SU-DHL-6 (cell line): Measurements from ENCODE around the gene COL27A1.

Experiments
- H2AFZ ChIP-seq: fragments of 200-600 bp; sonication (generic); 2 replicates; pipeline ENCODE4 v1.6.1; 2014; ENCODE audit warnings: low read depth, mild to moderate bottlenecking, moderate library complexity, mixed read lengths, antibody characterized with exemption, low read length; ENCODE audit not compliant: severe bottlenecking
- H3F3A ChIP-seq: fragments of 200-600 bp; shearing (Covaris generic); 2 replicates; pipeline ENCODE4 v1.6.0; 2016; ENCODE audit warnings: antibody characterized with exemption, mild to moderate bottlenecking; ENCODE audit not compliant: insufficient read depth
- H3K27ac ChIP-seq: fragments of 200-600 bp; sonication (generic); 2 replicates; pipeline ENCODE4 v1.5.1; 2016; ENCODE audit warnings: low read depth, mild to moderate bottlenecking, low read length, moderate library complexity, mixed read lengths
- H3K27me3 ChIP-seq: fragments of 200-600 bp; sonication (generic), shearing (Covaris generic); 2 replicates; pipeline ENCODE4 v1.6.0; 2014; ENCODE audit warnings: mild to moderate bottlenecking, low read length
- H3K36me3 ChIP-seq: fragments of 200-600 bp; sonication (generic); 2 replicates; pipeline ENCODE4 v1.6.1; 2014; ENCODE audit warnings: mild to moderate bottlenecking, low read length, mixed read lengths
- H3K4me2 ChIP-seq: fragments of 300-600, 200-600 bp; shearing (Covaris generic), sonication (generic); 2 replicates; pipeline ENCODE4 v1.6.0; 2014; ENCODE audit warnings: low read length, low read depth, mild to moderate bottlenecking; ENCODE audit not compliant: poor library complexity, severe bottlenecking
- H3K4me3 ChIP-seq: fragments of 200-600 bp; sonication (generic); 2 replicates; pipeline ENCODE4 v1.5.1; 2014; ENCODE audit warnings: antibody characterized with exemption, low read length, mild to moderate bottlenecking, mixed read lengths; ENCODE audit not compliant: insufficient read depth, poor library complexity, severe bottlenecking
- H3K79me2 ChIP-seq: fragments of 200-600 bp; sonication (generic); 2 replicates; pipeline ENCODE4 v1.6.1; 2014; ENCODE audit warnings: mild to moderate bottlenecking, low read length, moderate library complexity; ENCODE audit not compliant: insufficient read depth
- H3K9ac ChIP-seq: fragments of 200-600 bp; sonication (generic); 2 replicates; pipeline ENCODE4 v1.7.0; 2014; ENCODE audit warnings: mild to moderate bottlenecking, low read length
- H3K9me2 ChIP-seq: fragments of 200-600 bp; sonication (generic); replicated peaks from 2 replicates; pipeline ENCODE4 v1.6.1; 2014; ENCODE audit warnings: low read length; ENCODE audit not compliant: insufficient read depth
- H3K9me3 ChIP-seq: fragments of 200-600 bp; sonication (generic); 2 replicates; pipeline ENCODE4 v1.6.1; 2014; ENCODE audit warnings: low read length, mixed read lengths; ENCODE audit not compliant: insufficient read depth
- H4K20me1 ChIP-seq: fragments of 200-600 bp; sonication (generic); 2 replicates; pipeline ENCODE4 v1.6.1; 2014; ENCODE audit warnings: low read depth, mild to moderate bottlenecking, antibody characterized with exemption, low read length, moderate library complexity, mixed read lengths
- EZH2phosphoT487 ChIP-seq: fragments of 200-600 bp; sonication (generic), shearing (Covaris generic); conservative IDR thresholded peaks from 2 replicates; pipeline ENCODE4 v1.6.1; 2018; ENCODE audit warnings: mild to moderate bottlenecking, antibody characterized with exemption, low read length, moderate library complexity, mixed read lengths
- TF ChIP-seq, protein P1 (sequence below): fragments of 200-600 bp; sonication (generic); IDR thresholded peaks from one replicate; pipeline ENCODE4 v1.5.1; 2017; ENCODE audit warnings: antibody characterized with exemption, mild to moderate bottlenecking, low read length, moderate library complexity; ENCODE audit not compliant: insufficient read depth, poor library complexity, severe bottlenecking

Gene COL27A1

GRCh38 chr9:114237781-114238180 is 82.4 kb downstream of the COL27A1 start:
- H3K4me3 ChIP-seq = no peak overlapping the region
- TF ChIP-seq EZH2phosphoT487 = no peak
- TF ChIP-seq, protein P1, sequence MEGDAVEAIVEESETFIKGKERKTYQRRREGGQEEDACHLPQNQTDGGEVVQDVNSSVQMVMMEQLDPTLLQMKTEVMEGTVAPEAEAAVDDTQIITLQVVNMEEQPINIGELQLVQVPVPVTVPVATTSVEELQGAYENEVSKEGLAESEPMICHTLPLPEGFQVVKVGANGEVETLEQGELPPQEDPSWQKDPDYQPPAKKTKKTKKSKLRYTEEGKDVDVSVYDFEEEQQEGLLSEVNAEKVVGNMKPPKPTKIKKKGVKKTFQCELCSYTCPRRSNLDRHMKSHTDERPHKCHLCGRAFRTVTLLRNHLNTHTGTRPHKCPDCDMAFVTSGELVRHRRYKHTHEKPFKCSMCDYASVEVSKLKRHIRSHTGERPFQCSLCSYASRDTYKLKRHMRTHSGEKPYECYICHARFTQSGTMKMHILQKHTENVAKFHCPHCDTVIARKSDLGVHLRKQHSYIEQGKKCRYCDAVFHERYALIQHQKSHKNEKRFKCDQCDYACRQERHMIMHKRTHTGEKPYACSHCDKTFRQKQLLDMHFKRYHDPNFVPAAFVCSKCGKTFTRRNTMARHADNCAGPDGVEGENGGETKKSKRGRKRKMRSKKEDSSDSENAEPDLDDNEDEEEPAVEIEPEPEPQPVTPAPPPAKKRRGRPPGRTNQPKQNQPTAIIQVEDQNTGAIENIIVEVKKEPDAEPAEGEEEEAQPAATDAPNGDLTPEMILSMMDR = no peak
- no peaks in the 10 kb centered on the region for H3K79me2 ChIP-seq
- H3K9me2 ChIP-seq = no peaks in the 10 kb centered on the region
- no peaks in the 10 kb centered on the region for H3K9me3 ChIP-seq
- no peaks in the 10 kb centered on the region for H3K27me3 ChIP-seq
- H3K4me2 ChIP-seq = no peak overlapping the region
- H3K27ac ChIP-seq = no peak overlapping the region
- no peaks in the 10 kb centered on the region for H4K20me1 ChIP-seq
- H3F3A ChIP-seq = no peaks in the 10 kb centered on the region
- no peaks in the 10 kb centered on the region for H3K36me3 ChIP-seq
- no peak overlapping the region for H2AFZ ChIP-seq
- no peak overlapping the region for H3K9ac ChIP-seq

DNA sequence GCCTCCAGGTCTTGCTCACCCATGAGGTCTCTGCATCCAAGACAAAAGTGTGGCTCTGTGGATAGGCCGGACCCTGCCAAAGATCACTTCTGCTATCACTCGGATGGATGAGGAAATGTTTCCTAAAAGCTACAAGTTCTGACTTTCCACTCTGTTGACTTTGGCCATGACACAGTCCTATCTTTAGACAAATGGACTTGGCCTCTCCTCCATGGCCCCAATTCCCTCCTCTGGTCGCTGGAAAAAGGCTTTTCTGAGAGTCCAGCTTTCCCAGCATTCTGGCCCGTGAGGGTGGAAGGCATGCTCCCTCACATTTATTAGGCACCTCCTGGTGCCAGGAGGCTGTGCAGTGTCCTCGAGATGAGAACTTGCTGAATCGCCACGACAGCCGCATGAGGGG is 83.1 kb downstream of the COL27A1 start:
- Histone ChIP-seq H3K27me3 (no peaks in the 10 kb centered on the region), H3K4me2 (no peak overlapping the region), H2AFZ (no peak overlapping the region), H3K36me3 (no peaks in the 10 kb centered on the region), H3F3A (no peaks in the 10 kb centered on the region), H3K4me3 (no peak overlapping the region), H3K9me3 (no peaks in the 10 kb centered on the region), H4K20me1 (no peaks in the 10 kb centered on the region), H3K9ac (no peak overlapping the region), H3K27ac (no peak overlapping the region), H3K9me2 (no peaks in the 10 kb centered on the region), H3K79me2 (no peaks in the 10 kb centered on the region)
- TF ChIP-seq EZH2phosphoT487 = no peak
- TF ChIP-seq, protein P1 = no peak

DNA sequence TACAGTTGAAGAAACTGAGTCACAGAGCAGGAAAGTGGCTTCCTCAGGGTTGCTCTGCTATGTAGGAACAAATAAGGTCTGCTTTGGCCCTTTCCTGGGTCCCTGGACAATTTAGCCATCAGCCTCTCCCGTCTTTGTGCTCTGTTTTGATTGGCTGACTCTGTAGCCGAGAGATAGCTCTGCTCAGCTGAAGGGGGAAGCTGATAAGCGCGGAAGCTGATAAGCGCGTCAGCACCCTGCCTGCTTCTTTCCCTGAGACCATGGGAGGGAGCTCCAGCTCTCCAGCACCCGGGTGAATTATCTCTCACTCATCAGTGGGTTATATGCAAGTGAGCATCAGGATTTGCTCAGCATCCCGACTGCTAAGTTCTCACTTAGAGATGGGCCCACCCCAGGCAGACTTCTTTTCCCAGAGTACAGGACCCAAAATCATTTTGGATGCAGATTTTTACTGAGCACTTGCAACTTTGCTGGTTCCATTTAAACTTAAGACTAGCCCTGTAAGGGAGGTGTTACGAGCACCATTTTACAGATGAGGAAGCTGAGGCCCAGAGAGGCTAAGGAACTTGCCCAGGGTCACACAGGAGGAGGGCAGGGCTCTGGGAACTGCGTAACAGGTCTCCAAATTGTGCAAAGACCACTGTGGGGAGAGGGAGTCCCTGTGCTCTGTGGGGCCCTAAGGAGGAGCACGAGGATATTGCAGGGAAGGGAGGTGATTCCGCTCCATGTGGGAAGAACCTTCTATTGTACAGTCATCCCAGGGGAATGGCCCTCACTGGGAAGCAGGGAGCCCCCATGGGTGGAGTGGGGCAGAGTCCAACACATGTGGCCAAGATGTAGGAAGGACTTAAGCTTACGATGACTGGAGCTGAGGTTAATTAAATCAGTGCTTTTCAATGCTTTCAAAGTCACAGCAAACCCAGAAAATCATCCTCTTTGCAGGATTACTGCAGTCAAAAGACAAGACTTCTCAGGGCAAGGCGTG is 83.8 kb downstream of the COL27A1 start:
- Histone ChIP-seq H3K9me3 (no peaks in the 10 kb centered on the region), H3K4me2 (no peak overlapping the region), H3K36me3 (no peaks in the 10 kb centered on the region), H3K27ac (no peak overlapping the region), H3K9ac (no peak overlapping the region), H3K79me2 (no peaks in the 10 kb centered on the region), H3F3A (no peaks in the 10 kb centered on the region), H3K4me3 (no peak overlapping the region), H4K20me1 (no peaks in the 10 kb centered on the region), H3K9me2 (no peaks in the 10 kb centered on the region), H2AFZ (no peak overlapping the region), H3K27me3 (no peaks in the 10 kb centered on the region)
- no peak for TF ChIP-seq EZH2phosphoT487
- TF ChIP-seq, protein P1 = no peak
